ENCODE measurements around the gene TTLL8. TPM values are rescaled to one million over a fixed set of nuclear protein-coding genes. Genes with fewer than 3 reads are reported as not detected.

TTLL8 gene
- total RNA-seq, 2 donors from 2014 or later: not detected

DNA sequence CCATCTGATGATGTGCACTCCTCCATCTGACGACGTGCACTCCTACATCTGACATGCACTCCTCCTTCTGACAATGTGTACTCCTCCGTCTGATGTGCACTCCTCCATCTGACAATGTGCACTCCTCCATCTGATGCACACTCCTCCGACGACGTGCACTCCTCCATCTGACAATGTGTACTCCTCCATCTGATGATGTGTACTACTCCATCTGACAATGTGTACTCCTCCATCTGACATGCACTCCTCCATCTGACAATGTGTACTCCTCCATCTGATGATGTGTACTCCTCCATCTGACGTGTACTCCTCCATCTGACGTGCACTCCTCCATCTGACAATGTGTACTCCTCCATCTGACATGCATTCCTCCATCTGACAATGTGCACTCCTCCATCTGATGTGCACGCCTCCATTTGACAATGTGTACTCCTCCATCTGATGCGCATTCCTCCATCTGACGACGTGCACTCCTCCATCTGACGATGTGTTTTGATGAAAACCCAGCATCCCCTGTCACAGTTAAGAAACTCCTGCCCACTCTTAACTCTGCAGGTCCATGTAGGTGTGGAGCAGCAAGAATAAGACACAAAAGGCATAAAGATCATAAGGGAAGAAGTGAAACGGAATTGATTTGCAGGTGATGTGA, 35.8 kb downstream of the TTLL8 start:
- H3K36me3 ChIP-seq (replicated peaks in 1 of 2; ENCODE audit: insufficient read depth in 1 of 2, low read depth in 2 of 2): no peaks in the 10 kb centered on the region
- H3K27ac ChIP-seq: no peak overlapping the region
- no peak overlapping the region for H3K4me3 ChIP-seq
- no peaks in the 10 kb centered on the region for H3K4me1 ChIP-seq
- ATAC-seq (no peak), DNase-seq (no peak)
- TF ChIP-seq CTCF (IDR thresholded peaks at IDR 0.05) (no peak), POLR2A (IDR thresholded peaks at IDR 0.05) (no peak)
- WGBS, 2 donors: 83% methylated on average over 14 of the region's 14 CpGs
- H3K27me3 ChIP-seq: no peaks in the 10 kb centered on the region
- intact Hi-C loops (cut with DNase I): no loop called here
- H3K9me3 ChIP-seq: no peaks in the 10 kb centered on the region

- no peak for DNase-seq
- Histone ChIP-seq H3K27me3 (no peaks in the 10 kb centered on the region), H3K36me3 (replicated peaks in 1 of 2; ENCODE audit: insufficient read depth in 1 of 2, low read depth in 2 of 2) (no peaks in the 10 kb centered on the region), H3K4me3 (no peak overlapping the region), H3K4me1 (no peaks in the 10 kb centered on the region), H3K27ac (no peak overlapping the region), H3K9me3 (no peaks in the 10 kb centered on the region)
- ATAC-seq: no peak
- intact Hi-C loops (cut with DNase I): no loop called here
- 83 to 85% methylated on average over 15 of the region's 15 CpGs for WGBS, 2 donors
- no peak for TF ChIP-seq POLR2A (IDR thresholded peaks at IDR 0.05)
Observed at GRCh38 chr22:50020606-50021005, 37.5 kb downstream of the TTLL8 start.

DNA sequence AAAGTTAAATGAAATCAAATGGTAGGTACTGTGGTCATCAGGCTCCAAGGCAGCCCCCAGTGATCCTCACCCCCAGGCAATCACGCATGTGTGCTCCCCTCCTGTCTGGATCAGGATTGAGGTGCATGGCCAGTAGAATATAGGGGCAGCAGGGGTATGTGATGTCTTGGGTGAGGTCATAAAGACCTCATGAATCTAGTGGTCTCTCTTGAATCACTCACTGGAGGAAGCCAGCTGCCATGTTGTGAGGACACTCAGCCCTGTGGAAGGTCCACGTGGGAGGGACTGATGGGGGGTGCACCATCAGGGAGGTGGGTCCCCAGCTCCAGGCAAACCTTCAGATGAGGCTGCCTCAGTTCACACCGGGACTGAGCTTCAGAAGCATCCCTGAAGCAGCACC, 38.8 kb downstream of the TTLL8 start:
- no peak for DNase-seq
- intact Hi-C loops (cut with DNase I): no loop called here
- 80 to 85% methylated on average over 2 to 3 of the region's 3 CpGs for WGBS, 2 donors
- H3K9me3 ChIP-seq: no peaks in the 10 kb centered on the region
- H3K4me3 ChIP-seq: no peak overlapping the region
- no peak for TF ChIP-seq POLR2A (IDR thresholded peaks at IDR 0.05)
- TF ChIP-seq CTCF (IDR thresholded peaks at IDR 0.05): no peak
- H3K36me3 ChIP-seq (replicated peaks in 1 of 2; ENCODE audit: insufficient read depth in 1 of 2, low read depth in 2 of 2): no peaks in the 10 kb centered on the region
- peaks cover 8% of the 10 kb centered on the region for H3K4me1 ChIP-seq
- no peak for ATAC-seq
- H3K27me3 ChIP-seq: no peaks in the 10 kb centered on the region
- no peak overlapping the region for H3K27ac ChIP-seq

- no peaks in the 10 kb centered on the region for H3K9me3 ChIP-seq
- no peaks in the 10 kb centered on the region for H3K36me3 ChIP-seq (replicated peaks in 1 of 2; ENCODE audit: insufficient read depth in 1 of 2, low read depth in 2 of 2)
- no peak overlapping the region for H3K4me3 ChIP-seq
- 55 to 58% methylated on average over 11 of the region's 11 CpGs for WGBS, 2 donors
- H3K27me3 ChIP-seq: no peaks in the 10 kb centered on the region
- peaks cover 8% of the 10 kb centered on the region for H3K4me1 ChIP-seq
- ATAC-seq (no peak), DNase-seq (no peak)
- no peak for TF ChIP-seq POLR2A (IDR thresholded peaks at IDR 0.05)
- TF ChIP-seq CTCF (IDR thresholded peaks at IDR 0.05): no peak
- intact Hi-C loops (cut with DNase I): no loop called here
- H3K27ac ChIP-seq: no peak overlapping the region
Observed at GRCh38 chr22:50018608-50019285, 39.4 kb downstream of the TTLL8 start.

- Histone ChIP-seq H3K27me3 (no peaks in the 10 kb centered on the region), H3K27ac (no peak overlapping the region), H3K4me3 (no peak overlapping the region), H3K36me3 (replicated peaks in 1 of 2; ENCODE audit: insufficient read depth in 1 of 2, low read depth in 2 of 2) (no peaks in the 10 kb centered on the region), H3K4me1 (peaks cover 8% of the 10 kb centered on the region), H3K9me3 (no peaks in the 10 kb centered on the region)
- intact Hi-C loops (cut with DNase I): no loop called here
- TF ChIP-seq POLR2A (IDR thresholded peaks at IDR 0.05) (no peak), CTCF (IDR thresholded peaks at IDR 0.05) (no peak)
- no peak for DNase-seq
- 86 to 90% methylated on average over 6 of the region's 6 CpGs for WGBS, 2 donors
- ATAC-seq: no peak
Observed at GRCh38 chr22:50017701-50018224, 40.3 kb downstream of the TTLL8 start.
